PC-3 (cell line): Measurements from ENCODE around the gene CHMP1B. TPM values are rescaled to one million over a fixed set of nuclear protein-coding genes. Genes with fewer than 3 reads are reported as not detected.
A peak's percentile ranks its signal among the peaks of the same experiment; 100 is the strongest.

Experiments
- ATAC-seq: fragments of 200-7000 bp; cut with Tn5 transposase; 2 replicates; pipeline ENCODE4 v1.9.1; 2020; ENCODE audit warnings: mild to moderate bottlenecking, moderate library complexity
- Bru-seq: library from RNA; stranded (reverse); fragments of 400-500 nt; gene quantifications from one replicate; lab custom pipeline; 2021; lab: Mats Ljungman, UMichigan
- BruChase-seq, 2 experiments: library from RNA; stranded (reverse); fragments of 400-500 nt; gene quantifications; one replicate each; lab custom pipeline; 2021; lab: Mats Ljungman, UMichigan
- BruUV-seq: library from RNA; stranded (reverse); fragments of 400-500 nt; replicated peaks from 2 replicates; lab custom pipeline; 2021; lab: Mats Ljungman, UMichigan
- CTCF ChIA-PET: fragments of 300-600 bp; sonication (Branson Sonifier 250); formaldehyde crosslinking; loops from one replicate; lab custom pipeline; 2022; ENCODE audit warnings: antibody characterized with exemption; lab: Charles Lee
- POLR2A ChIA-PET: fragments of 300-600 bp; sonication (Branson Sonifier 250); formaldehyde crosslinking; loops from one replicate; lab custom pipeline; 2022; ENCODE audit warnings: antibody characterized with exemption; ENCODE audit not compliant: unreplicated experiment; lab: Charles Lee
- DNase-seq: peaks from one replicate; pipeline ENCODE4 v3.0.0-alpha.2; 2015
- H2AFZ ChIP-seq: fragments of 300-600 bp; sonication (generic); 2 replicates; pipeline ENCODE4 v1.6.0; 2016; ENCODE audit warnings: antibody characterized with exemption, low read length
- H3F3A ChIP-seq: fragments of 300-600 bp; sonication (generic); one replicate; pipeline ENCODE4 v1.6.0; 2017; ENCODE audit warnings: antibody characterized with exemption, low read length, control low read depth, mild to moderate bottlenecking; ENCODE audit not compliant: unreplicated experiment
- H3K27ac ChIP-seq: fragments of 300-600 bp; sonication (generic); 2 replicates; pipeline ENCODE4 v1.5.1; 2016; ENCODE audit warnings: mild to moderate bottlenecking, low read length
- H3K27me3 ChIP-seq: fragments of 300-600 bp; sonication (generic); 2 replicates; pipeline ENCODE4 v1.6.1; 2016; ENCODE audit warnings: low read length, mixed read lengths
- H3K36me3 ChIP-seq: fragments of 300-600 bp; sonication (generic); 2 replicates; pipeline ENCODE4 v1.6.1; 2016; ENCODE audit warnings: low read depth, mixed run types, low read length, mixed read lengths
- H3K4me1 ChIP-seq: fragments of 300-600 bp; sonication (generic); 2 replicates; pipeline ENCODE4 v1.5.1; 2016; ENCODE audit warnings: low read length; ENCODE audit not compliant: insufficient read depth
- H3K4me2 ChIP-seq: fragments of 300-600 bp; sonication (generic); 2 replicates; pipeline ENCODE4 v1.6.0; 2016; ENCODE audit warnings: low read length
- H3K4me3 ChIP-seq: fragments of 300-600 bp; sonication (generic); 2 replicates; pipeline ENCODE4 v1.5.1; 2016; ENCODE audit warnings: mild to moderate bottlenecking, low read length, mixed read lengths
- H3K79me2 ChIP-seq: fragments of 300-600 bp; sonication (generic); 2 replicates; pipeline ENCODE4 v1.6.1; 2017; ENCODE audit warnings: low read length, mixed read lengths
- H3K9ac ChIP-seq: fragments of 300-600 bp; sonication (generic); 2 replicates; pipeline ENCODE4 v1.6.0; 2016; ENCODE audit warnings: mild to moderate bottlenecking, low read length
- H3K9me2 ChIP-seq: fragments of 300-600 bp; sonication (generic); replicated peaks from 2 replicates; pipeline ENCODE4 v1.6.1; 2016; ENCODE audit warnings: mixed run types, low read length, mixed read lengths
- H3K9me3 ChIP-seq: fragments of 300-600 bp; sonication (generic); 2 replicates; pipeline ENCODE4 v1.6.1; 2016; ENCODE audit warnings: low read length, mixed read lengths
- H4K20me1 ChIP-seq: fragments of 300-600 bp; sonication (generic); 2 replicates; pipeline ENCODE4 v1.6.1; 2016; ENCODE audit warnings: low read length, mixed read lengths
- CTCF ChIP-seq: fragments of 300-600 bp; sonication (generic); conservative IDR thresholded peaks from 2 replicates; pipeline ENCODE4 v1.5.1; 2017; ENCODE audit warnings: antibody characterized with exemption, low read depth, mild to moderate bottlenecking, low read length
- EZH2 ChIP-seq: fragments of 300-600 bp; sonication (generic); IDR thresholded peaks from one replicate; pipeline ENCODE4 v1.6.1; 2017; ENCODE audit warnings: antibody characterized with exemption, mild to moderate bottlenecking, low read length; ENCODE audit not compliant: unreplicated experiment
- EZH2phosphoT487 ChIP-seq: fragments of 300-600 bp; sonication (generic); IDR thresholded peaks from 2 replicates; pipeline ENCODE4 v1.6.1; 2018; ENCODE audit warnings: mild to moderate bottlenecking, antibody characterized with exemption, low read length, borderline replicate concordance
- intact Hi-C: fragments of 100-400 bp; cut with micrococcal nuclease; formaldehyde crosslinking; loops from 2 replicates; pipeline ENCODE4 v1.9.0; 2023
- long read RNA-seq: library from polyadenylated mRNA; unstranded; transcript quantifications from one replicate; pipeline ENCODE4 v2.0.0, GENCODE V29; 2021; ENCODE audit not compliant: unreplicated experiment
- total RNA-seq: library from RNA; depleted of rRNA; stranded (reverse); fragments of >200 nt; gene quantifications from 2 replicates; pipeline ENCODE4 v1.2.3, GENCODE V29; 2014; rRNA removed

The CHMP1B gene
- 81.9 and 89.5 TPM in 2 replicates for total RNA-seq
- Bru-seq, nascent RNA, result percentile 96 among the genes with signal in this experiment
- percentile 99 among the genes with signal in this experiment for BruChase-seq, experiment 1, labeled RNA remaining after a 6-hour chase
- percentile 99 among the genes with signal in this experiment for BruChase-seq, experiment 2, labeled RNA remaining after a 2-hour chase
- long read RNA-seq, transcript CHMP1B-201 (1 exons, 3,054 nt), result major isoform, 88 of 88 reads
- long read RNA-seq, partial matches to known transcripts, result 0 of 88 reads
- long read RNA-seq, other reads (novel, unspliced or antisense), result 0 of 88 reads

- no peaks in the 10 kb centered on the region for H3K9me2 ChIP-seq
- peak within 1 kb of the TSS; percentile 91 for H3K4me3 ChIP-seq
- no peak for TF ChIP-seq CTCF
- TF ChIP-seq EZH2, result no peak
- TF ChIP-seq EZH2phosphoT487, result no peak
- BruUV-seq, result no TSS peak
- ATAC-seq (peak; percentile 84), DNase-seq (peak; percentile 97)
- ChIA-PET CTCF (interaction anchor here (1.0 kb wide), 1 partner anchor 20 kb away, joined by 3 read pairs; no protein-coding TSS in a partner anchor), POLR2A (interaction anchor here (1.0 kb wide), 1 partner anchor 8 kb away, joined by 4 read pairs; no protein-coding TSS in a partner anchor)
- peak within 1 kb of the TSS; percentile 96 for H3K27ac ChIP-seq
- peak within 1 kb of the TSS; percentile 89 for H3K4me2 ChIP-seq
- H4K20me1 ChIP-seq, result peaks cover 18% of the 10 kb centered on the region
- H2AFZ ChIP-seq, result peak within 1 kb of the TSS; percentile 58
- no peaks in the 10 kb centered on the region for H3K36me3 ChIP-seq
- intact Hi-C loops, result loop anchor here (2.0 to 5.0 kb wide), 5 partner anchors 22 to 119 kb away; partner anchors contain the start of gene MPPE1
- peaks cover 35% of the 10 kb centered on the region for H3K4me1 ChIP-seq
- no peaks in the 10 kb centered on the region for H3F3A ChIP-seq
- H3K79me2 ChIP-seq, result peaks cover 49% of the 10 kb centered on the region
- peak within 1 kb of the TSS; percentile 94 for H3K9ac ChIP-seq
- no peaks in the 10 kb centered on the region for H3K27me3 ChIP-seq
- no peaks in the 10 kb centered on the region for H3K9me3 ChIP-seq
These were observed at the start of gene CHMP1B for GRCh38 chr18:11851146-11851805. CHMP1B (plus strand) TSS chr18:11851413; CDS start chr18:11851512, 99 bp downstream.

GRCh38 chr18:11801573-11801972 lies 49.6 kb upstream of the CHMP1B start:
- Histone ChIP-seq H3K36me3 (no peaks in the 10 kb centered on the region), H4K20me1 (no peaks in the 10 kb centered on the region), H3K4me1 (peaks cover 18% of the 10 kb centered on the region), H3K27me3 (0 out of 2 replicates have a peak, but pooled peaks cover 2% of the 10 kb centered on the region), H3F3A (no peaks in the 10 kb centered on the region), H3K9ac (no peak overlapping the region), H3K27ac (peak overlapping the region; percentile 19; the same call in 1 of the 2 replicates), H3K9me2 (no peaks in the 10 kb centered on the region), H3K4me3 (no peak overlapping the region), H3K9me3 (no peaks in the 10 kb centered on the region), H3K4me2 (0 out of 2 replicates have a peak overlapping the region, but pooled peaks have one; percentile 5), H2AFZ (no peak overlapping the region), H3K79me2 (no peaks in the 10 kb centered on the region)
- DNase-seq (no peak), ATAC-seq (no peak)
- CTCF ChIA-PET, result no interaction called here
- POLR2A ChIA-PET, result no interaction called here
- no TSS peak for BruUV-seq
- intact Hi-C loops, result no loop called here
- TF ChIP-seq EZH2 (no peak), CTCF (no peak), EZH2phosphoT487 (no peak)
